Ureter (tissue), 1 donor: Measurements from ENCODE around the gene UCK1. TPM values are rescaled to one million over a fixed set of nuclear protein-coding genes. Genes with fewer than 3 reads are reported as not detected.
"Not testable (repeated sequence)": the region's sequence is repeated elsewhere in the genome, so short reads cannot be mapped to it uniquely, and the experiment has no call there.

ENCODE experiments used
- DNase-seq: peaks from one replicate; pipeline ENCODE4 v3.0.0-alpha.2; 2020; ENCODE audit warnings: low spot score
- total RNA-seq: library from RNA; stranded (reverse); gene quantifications from one replicate; pipeline ENCODE4 v1.2.4, GENCODE V29; 2023
- donor health status: DM: yes; HTN: yes; CAD: no.

UCK1 gene
- total RNA-seq, 1 donor from 2014 or later, result 20.4 TPM

DNA sequence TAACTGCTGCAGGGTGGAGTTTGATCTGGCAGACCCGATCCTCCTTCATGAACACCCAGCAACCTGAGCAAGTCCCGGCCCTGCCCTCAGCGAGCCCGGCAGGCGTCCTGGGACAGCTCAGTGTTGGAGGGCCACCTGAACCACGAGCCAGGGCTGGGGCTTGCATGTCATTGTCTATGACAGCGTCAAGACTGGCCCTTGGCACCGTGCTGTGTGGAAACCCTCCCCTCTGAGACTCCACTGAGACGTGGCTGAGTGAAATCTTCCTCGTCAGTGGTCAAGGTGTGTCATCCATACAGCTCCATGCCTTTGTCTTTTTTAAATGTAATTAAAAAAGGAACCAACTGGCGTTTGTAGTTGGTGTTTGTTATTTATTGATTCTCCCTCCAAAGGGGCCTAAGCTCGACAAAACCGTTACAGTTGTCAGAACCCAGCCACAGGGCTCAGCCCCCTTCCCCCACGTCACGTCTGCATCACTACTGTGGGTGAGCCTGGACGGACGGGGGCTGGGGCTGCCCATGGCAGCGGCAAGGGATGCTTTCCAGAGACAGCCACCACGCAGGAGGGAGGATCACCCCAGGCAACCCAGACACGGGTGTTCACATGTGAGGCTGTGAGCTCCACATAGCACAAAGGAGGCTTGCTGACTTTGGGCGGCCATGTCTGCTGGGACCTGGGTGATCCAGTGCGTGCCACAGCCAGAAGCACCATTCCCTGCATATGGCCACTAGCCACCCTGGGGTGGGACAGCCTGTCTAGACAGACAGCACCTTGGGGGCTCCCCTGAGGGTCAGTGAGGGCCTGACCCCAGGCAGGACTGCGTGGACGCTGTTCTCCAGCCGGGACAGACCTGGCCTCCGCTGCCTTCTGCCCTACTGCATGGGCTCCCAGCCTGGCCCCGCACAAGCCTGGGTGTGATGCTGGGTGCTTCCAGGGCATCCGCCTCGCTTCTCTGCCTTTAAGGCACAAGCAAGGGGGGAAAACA, 7.3 kb downstream of the UCK1 start:
- DNase-seq, result no peak

- no peak for DNase-seq
Observed at GRCh38 chr9:131523086-131523388, 8.0 kb downstream of the UCK1 start.

GRCh38 chr9:131522257-131523085, 8.6 kb downstream of the UCK1 start:
- DNase-seq, result no peak

DNA sequence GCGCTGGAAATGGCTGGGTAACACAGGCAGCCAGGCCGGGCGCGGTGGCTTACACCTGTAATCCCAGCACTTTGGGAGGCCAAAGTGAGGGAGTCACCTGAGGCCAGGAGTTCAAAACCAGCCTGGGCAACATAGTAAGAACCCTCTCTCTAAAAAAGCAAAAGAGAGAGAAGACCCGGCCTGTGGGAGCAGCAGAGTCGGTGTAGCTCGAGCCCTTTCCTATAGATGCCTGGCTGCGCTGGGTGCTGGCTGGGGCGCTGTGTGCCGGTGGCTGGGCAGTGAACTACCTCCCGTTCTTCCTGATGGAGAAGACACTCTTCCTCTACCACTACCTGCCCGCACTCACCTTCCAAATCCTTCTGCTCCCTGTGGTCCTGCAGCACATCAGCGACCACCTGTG, 9.2 kb downstream of the UCK1 start:
- no peak for DNase-seq

GRCh38 chr9:131521203-131521602, 9.9 kb downstream of the UCK1 start:
- DNase-seq, result no peak

- no peak for DNase-seq
Observed at GRCh38 chr9:131520503-131520902, 10.6 kb downstream of the UCK1 start.

DNA sequence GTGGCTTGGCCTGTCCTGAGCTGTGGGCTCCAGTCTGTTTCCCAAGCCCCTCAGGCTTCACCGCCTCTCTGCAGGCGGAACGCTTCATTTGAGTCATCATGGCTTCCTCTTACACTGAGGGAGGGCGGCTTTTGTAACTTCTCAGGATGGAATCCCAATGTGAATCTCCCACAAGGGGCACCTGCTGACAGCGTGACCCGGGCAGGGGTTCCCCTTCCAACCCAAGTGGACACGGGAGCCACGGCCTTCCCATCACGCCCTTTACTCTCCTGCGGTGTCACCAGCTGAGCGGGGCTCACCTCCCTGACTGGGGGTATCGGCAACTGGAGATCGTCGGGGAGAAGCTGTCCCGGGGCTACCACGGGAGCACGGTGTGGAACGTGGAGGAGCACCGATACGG, 12.5 kb downstream of the UCK1 start:
- no peak for DNase-seq

GRCh38 chr9:131517761-131518190, 13.3 kb downstream of the UCK1 start:
- DNase-seq, result no peak

DNA sequence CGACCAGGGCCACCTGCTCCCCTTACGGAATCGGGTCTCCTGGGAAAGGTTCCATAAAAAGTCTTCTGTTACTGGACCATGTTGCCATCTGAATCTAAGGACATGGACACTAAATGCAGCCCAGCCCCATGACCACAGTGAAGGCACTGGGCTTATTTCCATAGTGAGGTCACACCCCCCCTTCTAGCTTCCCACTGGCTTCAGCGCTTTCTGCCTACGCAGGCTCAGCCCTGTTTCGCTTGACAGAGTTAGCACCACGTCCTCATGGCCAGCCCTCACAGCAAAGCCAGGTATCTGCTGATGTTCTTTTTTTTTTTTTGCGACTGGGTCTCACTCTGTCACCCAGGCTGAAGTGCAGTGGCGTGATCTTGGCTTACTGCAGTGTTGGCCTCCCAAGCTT, 14.1 kb downstream of the UCK1 start:
- DNase-seq, result no peak

GRCh38 chr9:131516100-131516499, 15.0 kb downstream of the UCK1 start:
- DNase-seq, result no peak

DNA sequence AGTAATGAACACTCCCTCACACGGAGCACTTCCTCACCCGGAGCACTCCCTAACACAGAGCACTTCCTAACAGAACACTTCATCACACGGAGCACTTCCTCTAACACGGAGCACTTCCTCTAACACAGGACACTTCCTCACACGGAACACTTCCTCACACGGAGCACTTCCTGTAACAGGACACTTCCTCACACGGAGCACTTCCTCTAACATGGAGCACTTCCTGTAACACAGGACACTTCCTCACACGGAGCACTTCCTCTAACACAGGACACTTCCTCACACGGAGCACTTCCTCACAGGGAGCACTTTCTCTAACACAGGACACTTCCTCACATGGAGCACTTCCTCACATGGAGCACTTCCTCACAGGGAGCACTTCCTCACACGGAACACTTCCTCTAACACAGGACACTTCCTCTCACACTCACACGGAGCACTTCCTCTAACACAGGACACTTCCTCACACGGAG, 15.5 kb downstream of the UCK1 start:
- DNase-seq, result not testable (repeated sequence)

GRCh38 chr9:131513177-131513576, 17.9 kb downstream of the UCK1 start:
- no peak for DNase-seq

DNA sequence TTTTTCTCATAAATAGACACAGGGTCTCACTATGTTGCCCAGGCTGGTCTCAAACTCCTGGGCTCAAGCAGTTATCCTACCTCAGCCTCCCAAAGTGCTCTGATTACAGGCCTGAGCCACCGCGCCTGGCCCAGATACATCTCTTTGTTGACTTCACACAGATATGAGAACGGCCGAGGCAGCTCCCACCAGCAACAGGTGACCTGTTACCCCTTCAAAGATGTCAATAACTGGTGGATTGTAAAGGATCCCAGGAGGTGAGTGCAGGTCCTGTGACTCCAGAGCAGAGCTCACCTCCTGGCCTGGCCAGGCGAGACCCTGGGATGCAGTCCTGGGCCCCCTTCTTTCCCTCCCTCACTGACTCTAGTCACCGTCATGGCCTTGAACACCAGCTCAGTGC, 19.2 kb downstream of the UCK1 start:
- no peak for DNase-seq

GRCh38 chr9:131511416-131511815, 19.6 kb downstream of the UCK1 start:
- no peak for DNase-seq

- no peak for DNase-seq
Observed at GRCh38 chr9:131505012-131505411, 26.1 kb downstream of the UCK1 start.

GRCh38 chr9:131503626-131504465, 27.2 kb downstream of the UCK1 start:
- no peak for DNase-seq

- peak; percentile 88 for DNase-seq
Observed at GRCh38 chr9:131502781-131503625, 28.1 kb downstream of the UCK1 start, which contains the start of gene POMT1. Gene POMT1, plus strand, starts transcription at chr9:131502918. Its CDS starts 1,301 bp downstream, at chr9:131504219.

- DNase-seq, result no peak
Observed at GRCh38 chr9:131500939-131501541, 30.0 kb downstream of the UCK1 start.

DNA sequence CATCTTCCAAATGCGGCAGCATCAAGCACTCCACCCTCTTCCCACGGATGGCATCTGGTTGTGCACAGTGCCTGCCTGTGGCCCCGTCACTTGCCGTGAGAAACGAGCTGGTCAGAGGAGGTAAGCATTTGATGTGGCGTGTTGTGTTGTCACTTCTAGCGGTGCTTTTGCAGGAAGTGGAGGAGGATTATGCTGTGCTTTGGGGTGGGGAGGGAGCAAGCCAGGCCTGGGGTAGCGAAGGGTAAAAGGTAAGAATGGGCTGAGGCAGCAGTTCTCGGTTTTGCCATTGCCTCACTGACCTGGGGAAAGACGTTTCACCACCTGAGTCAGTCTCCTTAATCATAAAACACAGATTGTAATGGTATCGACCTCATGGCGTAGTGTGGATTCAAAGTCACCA, 30.7 kb downstream of the UCK1 start:
- no peak for DNase-seq

DNA sequence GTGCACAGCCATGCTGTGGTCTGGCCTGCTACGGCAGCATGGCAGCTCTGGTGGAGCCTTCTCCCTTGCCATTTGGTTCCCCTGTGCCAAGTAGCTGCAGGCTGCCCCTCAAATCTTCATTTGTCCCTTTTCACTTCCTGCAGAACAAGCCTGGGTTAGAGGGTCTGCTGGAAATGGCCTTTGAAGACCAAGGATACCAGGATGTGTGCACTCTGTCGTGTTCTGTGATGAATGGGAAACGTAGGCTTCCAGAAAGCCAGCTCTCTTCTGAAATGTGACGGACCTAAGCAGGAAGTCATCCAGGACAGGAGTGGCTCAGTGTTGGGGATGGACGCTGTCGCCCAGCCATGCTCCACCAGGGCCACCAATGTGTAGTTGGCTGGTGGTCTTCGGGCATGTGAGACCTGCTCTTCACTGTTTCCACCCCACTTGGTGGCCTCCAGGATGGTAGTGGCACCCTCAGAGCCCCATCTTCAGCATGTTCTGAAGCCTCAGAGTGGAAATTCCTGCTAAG, 31.8 kb downstream of the UCK1 start:
- DNase-seq, result no peak
